Activated CD8-positive, alpha-beta memory T cell treated with anti-CD3 and anti-CD28 coated beads, Interleukin-2, amount 50 U/mL, for 24 hours (primary cell): ENCODE results near the gene PKP4.

Experiments
- DNase-seq: peaks from one replicate; pipeline ENCODE4 v3.0.0-alpha.2; 2020; ENCODE audit errors: extremely low read depth

PKP4 gene

DNA sequence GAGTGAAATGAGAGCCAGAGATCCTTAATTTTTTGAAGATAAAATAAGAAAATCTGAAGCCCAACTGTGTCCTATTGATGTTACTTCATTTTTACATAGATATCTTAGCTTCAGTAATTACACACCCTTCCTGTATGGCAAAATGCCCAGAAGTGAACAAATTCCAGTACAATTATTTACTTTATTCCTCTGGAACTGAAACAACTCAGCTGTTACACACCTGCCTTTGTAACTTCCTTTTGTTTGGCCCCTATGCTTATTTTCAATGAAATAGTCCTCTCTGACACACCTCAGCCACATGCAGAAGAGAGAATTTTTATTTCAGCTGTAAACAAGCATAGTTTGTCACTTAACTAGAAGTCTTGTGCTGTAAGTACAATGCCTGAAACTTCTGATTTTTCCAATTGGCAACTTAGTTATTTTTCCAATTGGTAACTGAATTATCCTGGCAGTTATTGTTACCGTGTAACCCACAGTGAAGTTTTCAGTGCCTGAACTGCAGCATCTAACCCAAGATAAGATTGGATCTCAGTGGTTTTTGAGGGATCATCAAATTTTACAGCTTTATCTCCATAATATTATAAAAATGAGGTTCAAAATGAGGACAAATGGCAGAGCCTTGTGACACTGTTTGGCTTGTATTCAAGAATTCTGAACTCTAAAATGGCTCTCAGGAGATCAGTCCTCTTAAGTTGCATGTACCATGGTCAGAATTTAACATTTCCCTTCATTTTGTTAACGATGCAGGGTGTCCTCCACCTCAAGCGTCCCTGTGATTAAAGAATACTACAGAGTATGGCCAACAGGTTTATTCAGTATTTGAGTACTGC, 82.6 kb downstream of the PKP4 start:
- no peak for DNase-seq

DNA sequence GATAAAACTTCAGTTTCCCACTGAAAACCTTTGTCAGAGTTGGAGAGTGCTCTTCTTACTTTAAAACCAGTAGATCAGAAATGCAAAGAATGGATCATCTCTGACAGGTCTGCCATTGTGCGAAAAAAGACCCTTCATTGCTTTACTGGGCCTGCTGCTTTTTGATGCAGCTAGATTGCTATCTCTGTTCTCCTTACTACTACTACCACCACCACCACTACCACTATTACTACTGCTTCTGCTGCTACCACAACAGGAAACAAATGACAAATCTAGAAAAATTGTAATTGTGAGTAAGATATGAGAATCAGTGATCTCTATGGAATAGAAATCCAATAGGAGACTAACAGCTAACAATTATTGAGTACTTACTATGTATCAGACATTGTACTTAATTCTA, 85.8 kb downstream of the PKP4 start:
- no peak for DNase-seq

GRCh38 chr2:158543957-158544356, 87.2 kb downstream of the PKP4 start:
- no peak for DNase-seq

- no peak for DNase-seq
These were observed 88.2 kb downstream of the PKP4 start for GRCh38 chr2:158544998-158545397.

- no peak for DNase-seq
These were observed 89.8 kb downstream of the PKP4 start for GRCh38 chr2:158546412-158547144.

DNA sequence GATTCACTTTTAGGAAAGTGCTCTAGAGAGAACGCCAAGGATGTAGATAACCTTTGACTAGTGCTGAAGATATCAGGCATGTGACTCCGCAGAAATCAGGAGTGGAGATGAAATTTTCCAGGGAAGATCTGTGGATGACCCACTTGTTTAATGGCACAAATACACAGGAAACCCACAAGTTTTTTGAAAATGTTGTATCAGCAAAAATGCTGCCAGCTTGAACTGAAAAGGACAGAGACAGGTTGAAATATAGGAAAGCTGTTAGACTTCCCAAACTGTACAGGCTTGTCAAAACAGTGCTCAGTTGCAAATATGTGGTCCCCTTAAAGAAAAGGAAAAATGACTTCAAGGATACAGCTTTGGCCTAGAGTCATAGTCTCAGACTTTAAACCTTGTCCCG, 96.5 kb downstream of the PKP4 start:
- no peak for DNase-seq

GRCh38 chr2:158554996-158555395, 98.2 kb downstream of the PKP4 start:
- DNase-seq = no peak

DNA sequence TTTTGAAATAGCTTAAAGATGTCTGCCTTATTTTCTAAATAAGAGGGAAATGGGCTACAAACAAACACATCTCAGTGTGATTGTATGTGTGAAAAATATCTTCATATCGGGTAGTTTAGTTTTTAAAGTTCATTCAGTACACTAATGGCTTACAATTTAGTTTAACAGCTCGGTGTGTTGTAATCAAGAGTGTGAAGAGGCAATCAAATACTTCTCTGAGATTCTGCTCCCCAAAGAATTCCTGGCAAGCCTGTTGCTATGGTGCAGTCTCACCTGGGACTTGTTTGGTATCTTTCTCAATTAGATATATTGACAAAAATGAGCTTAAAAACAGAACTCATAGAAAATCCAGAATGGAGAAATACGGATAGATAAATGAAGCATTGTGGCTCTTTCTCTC, 99.4 kb downstream of the PKP4 start:
- no peak for DNase-seq

DNA sequence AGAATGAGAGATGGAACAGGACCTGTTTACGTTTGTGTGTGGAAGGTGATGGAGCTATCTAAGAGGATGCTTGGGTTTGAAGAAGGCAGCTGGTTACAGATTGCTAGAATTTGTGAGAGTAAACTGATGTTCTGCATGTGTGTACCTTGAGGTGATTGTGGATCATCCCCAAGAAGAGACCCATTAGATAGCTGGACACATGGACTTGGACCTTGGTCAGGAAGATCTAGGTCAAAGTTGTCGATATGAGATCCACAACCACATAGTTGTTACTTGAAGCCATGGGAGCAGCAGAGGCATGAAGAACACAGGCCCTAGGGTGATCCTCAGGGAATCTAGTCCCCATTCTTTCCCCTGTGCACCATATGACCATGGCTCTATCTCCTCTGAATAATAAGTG, 101.0 kb downstream of the PKP4 start:
- no peak for DNase-seq

DNA sequence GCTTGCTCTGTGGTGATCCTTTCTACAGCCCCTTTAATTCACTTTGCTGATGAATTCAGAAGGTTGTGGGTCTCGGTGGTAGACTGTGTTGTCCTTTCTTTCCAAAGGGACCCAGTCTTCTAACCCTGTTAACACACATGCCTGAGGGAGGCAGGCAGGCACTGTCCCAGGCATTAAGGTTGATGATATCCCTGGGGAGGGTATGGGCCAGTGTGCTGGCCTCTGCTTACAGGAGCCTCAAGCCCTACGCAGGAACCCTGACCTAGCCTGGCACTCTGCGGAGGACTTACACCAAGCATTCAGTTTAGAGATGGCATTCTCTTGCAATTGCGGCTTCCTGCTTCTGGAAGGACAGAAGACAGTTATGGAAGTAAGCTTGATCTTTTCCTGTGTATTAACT, 102.5 kb downstream of the PKP4 start:
- DNase-seq = no peak

DNA sequence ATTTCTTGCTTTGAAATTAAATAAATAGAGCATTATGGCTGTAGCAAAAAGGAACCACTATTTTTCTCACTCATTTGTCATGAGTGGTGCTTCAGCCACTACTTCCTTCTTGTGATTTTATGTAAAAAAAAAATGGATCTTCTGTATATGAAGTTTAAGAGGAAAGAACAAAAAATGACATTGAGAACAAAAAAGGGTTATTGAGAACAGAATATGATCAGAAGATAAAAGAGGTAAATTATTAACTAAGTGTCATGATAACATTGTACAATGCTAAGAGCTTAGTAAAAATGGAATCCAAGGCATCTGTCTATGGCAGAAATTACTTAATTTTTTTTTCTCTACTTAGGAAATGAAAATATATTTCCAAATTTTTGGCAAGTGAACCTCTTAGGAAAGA, 103.5 kb downstream of the PKP4 start:
- DNase-seq = no peak

DNA sequence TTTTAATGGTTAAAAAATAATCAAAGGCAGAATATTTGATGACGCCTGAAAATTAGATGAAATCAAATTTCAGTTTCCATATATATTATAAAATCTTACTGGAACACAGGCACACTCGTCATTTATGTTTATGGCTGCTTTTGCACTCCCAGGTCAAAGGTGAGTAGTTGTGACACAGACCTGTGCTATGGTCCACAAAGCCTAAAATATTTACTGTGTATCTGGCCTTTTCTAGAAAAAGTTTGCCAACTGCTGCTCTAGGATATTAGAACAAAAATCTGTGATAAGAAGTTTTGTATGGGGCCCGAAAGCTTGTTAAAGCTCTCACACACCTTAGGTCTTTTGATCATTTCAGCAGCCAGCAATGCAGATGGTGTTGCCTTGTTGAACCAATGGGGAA, 104.3 kb downstream of the PKP4 start:
- no peak for DNase-seq

DNA sequence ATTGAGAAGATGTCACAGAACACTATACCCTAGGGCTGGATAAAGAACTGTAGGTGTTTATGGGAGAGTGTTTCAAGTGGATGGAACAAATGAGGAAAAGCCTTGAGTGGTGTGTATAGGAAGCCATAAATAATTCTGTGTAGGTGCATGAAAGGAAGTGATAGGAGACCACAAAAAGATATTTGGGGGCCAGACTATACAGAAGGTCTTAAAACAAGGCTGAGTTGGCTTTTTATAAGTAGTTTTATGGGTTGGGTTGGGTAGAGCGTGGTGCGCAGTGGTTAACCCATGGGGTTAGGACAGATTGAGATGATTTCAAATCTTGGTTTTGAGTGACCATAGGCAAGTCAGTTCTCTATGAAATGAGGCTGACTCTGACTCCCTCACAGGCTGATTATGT, 110.5 kb downstream of the PKP4 start:
- no peak for DNase-seq

DNA sequence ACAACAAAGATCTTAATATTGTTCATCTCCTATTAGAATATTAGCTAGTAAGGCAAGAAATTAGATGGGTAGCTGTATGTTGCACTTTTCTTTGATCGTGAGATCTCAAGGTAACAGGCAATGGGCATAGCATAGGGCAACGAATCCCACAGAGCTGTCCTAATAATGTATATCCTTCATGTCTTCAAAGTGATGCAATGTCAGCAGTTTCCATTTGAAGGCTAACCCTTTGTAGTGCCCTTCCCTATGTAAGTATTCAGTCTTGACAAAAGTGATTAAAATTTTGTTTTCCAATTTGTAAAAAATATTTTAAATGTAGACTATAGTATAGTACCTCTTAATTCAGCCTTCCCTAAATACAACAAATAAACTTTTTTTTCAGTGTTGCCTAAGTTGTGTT, 112.5 kb downstream of the PKP4 start:
- DNase-seq = no peak

DNA sequence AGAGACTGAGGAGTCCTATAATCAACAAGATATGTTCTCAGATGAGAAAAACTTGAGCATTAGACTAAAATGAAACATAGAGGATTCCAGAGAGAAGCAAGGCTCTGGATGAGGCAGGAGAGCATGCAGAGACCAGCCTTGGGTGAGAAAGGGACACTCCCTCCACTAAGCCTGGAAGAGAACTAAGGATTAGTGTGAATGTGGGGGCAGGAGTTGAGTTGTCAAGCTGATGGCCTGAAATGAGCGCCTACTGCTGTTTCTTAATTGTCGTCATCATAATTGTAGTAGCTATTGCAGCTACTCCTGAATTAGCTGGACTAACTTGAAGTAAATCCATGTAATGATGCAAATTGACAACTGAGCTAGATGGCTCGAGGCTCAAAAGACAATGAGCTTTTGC, 114.1 kb downstream of the PKP4 start:
- no peak for DNase-seq

DNA sequence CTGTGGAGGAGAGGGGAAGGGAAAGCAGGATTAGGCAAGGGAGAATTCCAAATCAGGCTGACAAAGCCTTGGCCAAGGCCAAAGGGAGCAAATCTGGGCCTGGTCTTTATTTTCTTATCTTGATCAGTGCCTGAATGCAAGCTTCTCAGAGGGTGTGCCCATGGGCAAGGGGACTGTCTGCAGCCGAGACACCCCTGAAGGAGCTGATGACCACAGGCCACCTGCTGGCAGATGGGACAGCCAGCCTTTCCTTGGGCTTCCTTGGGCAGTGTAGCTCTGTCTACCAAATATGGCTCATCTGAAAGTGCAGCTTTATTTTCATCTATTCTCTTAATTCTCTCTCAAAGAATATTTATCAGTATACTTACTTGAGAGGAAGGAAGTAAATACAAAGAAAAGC, 117.0 kb downstream of the PKP4 start:
- DNase-seq = no peak

DNA sequence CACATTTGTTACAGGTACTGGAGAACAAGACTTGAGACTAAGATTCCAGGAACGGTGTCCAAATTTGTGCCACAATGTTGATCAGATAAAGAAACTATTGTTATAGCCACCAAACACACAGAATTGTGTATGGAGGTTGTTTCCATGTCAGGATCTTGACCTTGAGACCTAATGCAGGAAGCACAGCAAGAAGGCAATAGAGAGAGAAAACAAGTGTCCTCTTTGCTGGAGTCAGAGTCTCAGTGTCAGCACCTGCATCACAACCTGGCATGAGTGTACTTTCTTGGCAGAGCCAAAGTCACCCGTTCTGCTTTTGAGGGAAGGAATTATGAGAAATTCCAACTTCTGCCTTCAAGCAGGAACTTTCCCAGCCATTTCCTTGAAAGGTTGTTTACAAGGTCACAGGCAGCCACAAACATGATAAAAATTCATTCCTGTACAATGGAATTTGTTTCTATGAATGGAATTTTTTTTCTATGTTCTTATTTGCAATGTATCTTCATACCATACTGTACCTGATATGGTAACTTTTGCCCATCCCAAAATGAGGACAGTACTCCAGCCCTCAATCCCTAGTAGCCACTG, 118.4 kb downstream of the PKP4 start:
- DNase-seq = no peak

- no peak for DNase-seq
These were observed 120.4 kb downstream of the PKP4 start for GRCh38 chr2:158577141-158577540.

- DNase-seq = no peak
These were observed 122.1 kb downstream of the PKP4 start for GRCh38 chr2:158578703-158579330.

- DNase-seq = no peak
These were observed 123.2 kb downstream of the PKP4 start for GRCh38 chr2:158579928-158580327.

DNA sequence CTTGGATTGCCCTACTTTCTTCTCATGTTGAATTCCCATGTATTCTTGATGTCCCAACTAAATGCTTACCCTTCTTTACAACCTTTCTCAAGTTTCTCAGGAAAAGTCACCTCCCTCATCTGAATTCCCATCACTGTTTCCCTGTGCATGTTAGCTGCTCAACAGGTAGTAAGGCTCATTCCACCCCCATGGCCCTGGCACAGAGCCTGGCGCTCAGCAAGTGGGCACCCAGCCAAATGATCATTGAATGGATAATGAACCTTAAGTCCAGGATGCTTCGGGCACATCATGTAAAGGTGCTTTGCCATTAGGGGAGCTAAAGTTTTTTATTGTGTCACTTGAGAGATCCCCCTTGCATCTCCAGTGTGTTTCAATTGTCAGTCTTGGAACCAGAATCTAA, 124.0 kb downstream of the PKP4 start:
- DNase-seq = no peak

- DNase-seq = no peak
These were observed 125.9 kb downstream of the PKP4 start for GRCh38 chr2:158582670-158583069.

DNA sequence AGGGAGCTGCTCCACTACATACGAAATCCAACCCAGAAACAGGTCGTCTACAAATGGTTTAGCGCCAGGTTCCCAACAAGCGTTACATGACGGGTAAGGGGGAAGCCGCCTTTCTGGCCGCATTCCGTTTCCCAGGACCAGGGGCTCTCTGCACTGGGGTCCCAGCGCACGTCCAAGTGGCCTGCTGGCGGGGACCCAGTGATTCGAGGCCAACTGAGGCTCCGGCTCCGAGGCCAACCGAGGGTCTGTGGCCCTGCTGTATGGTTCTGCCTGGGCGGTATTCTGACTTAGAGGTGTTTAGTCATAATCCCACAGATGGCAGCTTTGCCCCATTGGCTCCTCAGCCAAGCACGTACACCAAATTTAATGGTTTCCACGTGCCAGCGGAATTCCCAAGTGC, 127.2 kb downstream of the PKP4 start:
- DNase-seq = no peak
